SK-N-SH treated with all-trans-retinoic acid at 6 μM for 48 hours (cell line): ENCODE data around the gene CSK.

Experiments used
- ATAC-seq: fragments of 200-7000 bp; cut with Tn5 transposase; 3 replicates; pipeline ENCODE4 v1.9.1; 2020; ENCODE audit warnings: mild to moderate bottlenecking, moderate library complexity
- ARNTL ChIP-seq: fragments of 450-650 bp; formaldehyde crosslinking; IDR thresholded peaks from 2 replicates; pipeline ENCODE4 v1.5.0; 2020; ENCODE audit warnings: low read depth, mild to moderate bottlenecking, moderate library complexity, borderline replicate concordance
- CREB5 ChIP-seq: fragments of 250-450 bp; sonication (Bioruptor Pico); IDR thresholded peaks from 2 replicates; pipeline ENCODE4 v1.5.1; 2020; ENCODE audit warnings: low read depth, mild to moderate bottlenecking, moderate library complexity
- CSDC2 ChIP-seq: fragments of 250-450 bp; sonication (Bioruptor Pico); IDR thresholded peaks from 2 replicates; pipeline ENCODE4 v1.5.0; 2020; ENCODE audit warnings: mild to moderate bottlenecking, moderate library complexity
- CSRNP3 ChIP-seq: fragments of 250-450 bp; sonication (Bioruptor Pico); IDR thresholded peaks from 2 replicates; pipeline ENCODE4 v1.5.1; 2021; ENCODE audit warnings: mild to moderate bottlenecking, moderate library complexity
- ESRRG ChIP-seq: fragments of 250-450 bp; sonication (Bioruptor Pico); IDR thresholded peaks from 2 replicates; pipeline ENCODE4 v1.6.1; 2021; ENCODE audit warnings: mild to moderate bottlenecking
- GLIS3 ChIP-seq: fragments of 250-450 bp; sonication (Bioruptor Pico); IDR thresholded peaks from 2 replicates; pipeline ENCODE4 v1.5.0; 2020; ENCODE audit warnings: mild to moderate bottlenecking, moderate library complexity
- ISL1 ChIP-seq: fragments of 250-450 bp; sonication (Bioruptor Pico); IDR thresholded peaks from 2 replicates; pipeline ENCODE4 v2.1.2; 2022; ENCODE audit warnings: mild to moderate bottlenecking, moderate library complexity
- OSR1 ChIP-seq: fragments of 250-450 bp; sonication (Bioruptor Pico); IDR thresholded peaks from 2 replicates; pipeline ENCODE4 v1.8.0; 2022; ENCODE audit warnings: moderate library complexity, mild to moderate bottlenecking, inconsistent platforms
- PATZ1 ChIP-seq: fragments of 250-450 bp; sonication (Bioruptor Pico); IDR thresholded peaks from 2 replicates; pipeline ENCODE4 v1.8.0; 2020; ENCODE audit warnings: mild to moderate bottlenecking, moderate library complexity, borderline replicate concordance
- POU6F1 ChIP-seq: fragments of 250-450 bp; sonication (Bioruptor Pico); IDR thresholded peaks from 2 replicates; pipeline ENCODE4 v1.8.0; 2021; ENCODE audit warnings: low read depth, mild to moderate bottlenecking, moderate library complexity, borderline replicate concordance
- PPARA ChIP-seq: fragments of 250-450 bp; sonication (Bioruptor Pico); IDR thresholded peaks from 2 replicates; pipeline ENCODE4 v1.5.0; 2020; ENCODE audit warnings: mild to moderate bottlenecking, borderline replicate concordance
- RARB ChIP-seq: fragments of 250-450 bp; sonication (Bioruptor Pico); IDR thresholded peaks from 2 replicates; pipeline ENCODE4 v1.8.0; 2021; ENCODE audit warnings: mild to moderate bottlenecking, moderate library complexity
- SNAI2 ChIP-seq: fragments of 250-450 bp; sonication (Bioruptor Pico); IDR thresholded peaks from 2 replicates; pipeline ENCODE4 v1.5.0; 2020; ENCODE audit warnings: mild to moderate bottlenecking, moderate library complexity
- TCF4 ChIP-seq: fragments of 250-450 bp; sonication (Bioruptor Pico); IDR thresholded peaks from 2 replicates; pipeline ENCODE4 v1.8.0; 2021; ENCODE audit warnings: mild to moderate bottlenecking, moderate library complexity, borderline replicate concordance
- TOX ChIP-seq: fragments of 250-450 bp; sonication (Bioruptor Pico); IDR thresholded peaks from 2 replicates; pipeline ENCODE4 v1.8.0; 2021; ENCODE audit warnings: mild to moderate bottlenecking, moderate library complexity, borderline replicate concordance
- TSHZ2 ChIP-seq: fragments of 250-450 bp; sonication (Bioruptor Pico); IDR thresholded peaks from 2 replicates; pipeline ENCODE4 v1.5.0; 2020; ENCODE audit warnings: mild to moderate bottlenecking, moderate library complexity
- ZC3H10 ChIP-seq: fragments of 250-450 bp; sonication (Bioruptor Pico); IDR thresholded peaks from 2 replicates; pipeline ENCODE4 v1.5.1; 2021; ENCODE audit warnings: mild to moderate bottlenecking, moderate library complexity
- ZFP3 ChIP-seq: fragments of 250-450 bp; sonication (Bioruptor Pico); IDR thresholded peaks from 2 replicates; pipeline ENCODE4 v1.5.0; 2020; ENCODE audit warnings: mild to moderate bottlenecking, moderate library complexity
- ZFP30 ChIP-seq: fragments of 450-650 bp; formaldehyde crosslinking; IDR thresholded peaks from 2 replicates; pipeline ENCODE4 v1.5.0; 2022; ENCODE audit warnings: mild to moderate bottlenecking, moderate library complexity
- ZNF565 ChIP-seq: fragments of 450-650 bp; formaldehyde crosslinking; conservative IDR thresholded peaks from 2 replicates; pipeline ENCODE4 v1.5.0; 2020; ENCODE audit warnings: low read depth, mild to moderate bottlenecking, moderate library complexity
- ZNF70 ChIP-seq: fragments of 450-650 bp; formaldehyde crosslinking; IDR thresholded peaks from 2 replicates; pipeline ENCODE4 v1.5.0; 2020; ENCODE audit warnings: mild to moderate bottlenecking, moderate library complexity
- ZNF8 ChIP-seq: fragments of 450-650 bp; formaldehyde crosslinking; IDR thresholded peaks from 2 replicates; pipeline ENCODE4 v1.5.0; 2020; ENCODE audit warnings: mild to moderate bottlenecking, moderate library complexity

CSK gene

GRCh38 chr15:74838746-74839525 lies 57.1 kb downstream of the CSK start:
- TF ChIP-seq ARNTL (CRISPR knock-in tag) (no peak), GLIS3 (CRISPR knock-in tag) (no peak), TSHZ2 (CRISPR knock-in tag) (no peak), ZC3H10 (CRISPR knock-in tag) (no peak), OSR1 (CRISPR knock-in tag) (no peak), ESRRG (CRISPR knock-in tag) (no peak), ISL1 (CRISPR knock-in tag) (no peak), CSRNP3 (CRISPR knock-in tag) (no peak), ZNF8 (no peak), PPARA (CRISPR knock-in tag) (no peak), CSDC2 (no peak), PATZ1 (no peak), SNAI2 (CRISPR knock-in tag) (no peak), ZNF565 (CRISPR knock-in tag) (no peak), RARB (CRISPR knock-in tag) (no peak), TOX (CRISPR knock-in tag) (no peak), TCF4 (CRISPR knock-in tag) (no peak), POU6F1 (CRISPR knock-in tag) (no peak)
- ATAC-seq, result no peak

- no peak for ATAC-seq
- TF ChIP-seq ZFP30 (CRISPR knock-in tag), result no peak
- no peak for TF ChIP-seq ESRRG (CRISPR knock-in tag)
- TF ChIP-seq ZNF565 (CRISPR knock-in tag), result no peak
- TF ChIP-seq CREB5, result no peak
- TF ChIP-seq PPARA (CRISPR knock-in tag), result no peak
- no peak for TF ChIP-seq ZFP3
- TF ChIP-seq ZNF70, result no peak
- no peak for TF ChIP-seq RARB (CRISPR knock-in tag)
- TF ChIP-seq CSRNP3 (CRISPR knock-in tag), result no peak
- TF ChIP-seq SNAI2 (CRISPR knock-in tag), result no peak
- no peak for TF ChIP-seq TSHZ2 (CRISPR knock-in tag)
These were observed 57.9 kb downstream of the CSK start for GRCh38 chr15:74839526-74840395.
